ENCODE measurements around the gene SELENOI.
"Not testable (repeated sequence)": the region's sequence is repeated elsewhere in the genome, so short reads cannot be mapped to it uniquely, and the experiment has no call there.

Gene SELENOI

GRCh38 chr2:26359886-26360473 is 14.0 kb downstream of the SELENOI start:
- TF ChIP-seq CTCF (IDR thresholded peaks at IDR 0.05; ENCODE audit: low read depth, low read length, missing control alignments) = no peak
- no peak for DNase-seq (ENCODE audit: low read depth)
- no peak overlapping the region for H3K4me3 ChIP-seq (ENCODE audit: low read depth, low read length)

- no peak for DNase-seq (ENCODE audit: low read depth)
- H3K4me3 ChIP-seq (ENCODE audit: low read depth, low read length) = no peak overlapping the region
- no peak for TF ChIP-seq CTCF (IDR thresholded peaks at IDR 0.05; ENCODE audit: low read depth, low read length, missing control alignments)
Observed at GRCh38 chr2:26363323-26363722, 17.4 kb downstream of the SELENOI start.

GRCh38 chr2:26363958-26364357 is 18.0 kb downstream of the SELENOI start:
- DNase-seq (ENCODE audit: low read depth) = no peak
- no peak overlapping the region for H3K4me3 ChIP-seq (ENCODE audit: low read depth, low read length)
- no peak for TF ChIP-seq CTCF (IDR thresholded peaks at IDR 0.05; ENCODE audit: low read depth, low read length, missing control alignments)

- no peak for TF ChIP-seq CTCF (IDR thresholded peaks at IDR 0.05; ENCODE audit: low read depth, low read length, missing control alignments)
- H3K4me3 ChIP-seq (ENCODE audit: low read depth, low read length) = no peak overlapping the region
- DNase-seq (ENCODE audit: low read depth) = no peak
Observed at GRCh38 chr2:26364669-26365068, 18.7 kb downstream of the SELENOI start.

GRCh38 chr2:26366957-26367356 is 21.0 kb downstream of the SELENOI start:
- no peak for TF ChIP-seq CTCF (IDR thresholded peaks at IDR 0.05; ENCODE audit: low read depth, low read length, missing control alignments)
- no peak overlapping the region for H3K4me3 ChIP-seq (ENCODE audit: low read depth, low read length)
- no peak for DNase-seq (ENCODE audit: low read depth)

- H3K4me3 ChIP-seq (ENCODE audit: low read depth, low read length); DNase-seq (ENCODE audit: low read depth): not testable (repeated sequence)
Observed at GRCh38 chr2:26369664-26370063, 23.7 kb downstream of the SELENOI start.

GRCh38 chr2:26370909-26371308 is 25.0 kb downstream of the SELENOI start:
- not testable (repeated sequence) for DNase-seq (ENCODE audit: low read depth)

GRCh38 chr2:26376799-26377198 is 30.9 kb downstream of the SELENOI start:
- no peak for TF ChIP-seq CTCF (IDR thresholded peaks at IDR 0.05; ENCODE audit: low read depth, low read length, missing control alignments)
- DNase-seq (ENCODE audit: low read depth) = no peak
- H3K4me3 ChIP-seq (ENCODE audit: low read depth, low read length) = no peak overlapping the region

More at GRCh38 chr2:26370909-26371308, 25.0 kb downstream of the SELENOI start:
- not testable (repeated sequence) for H3K4me3 ChIP-seq (ENCODE audit: low read depth, low read length)

Data from GM12864 (cell line).